Sigmoid colon (tissue), 4 donors: ENCODE measurements around the gene HSBP1L1.
A peak's percentile ranks its signal among the peaks of the same experiment; 100 is the strongest.

Experiments used
- POLR2AphosphoS5 ChIP-seq, 4 donors: sonication (generic); formaldehyde crosslinking; IDR thresholded peaks; one replicate each; pipeline ENCODE4 v1.6.1; 2017; ENCODE audit warnings: antibody characterized with exemption in 4 of 4
- TF ChIP-seq, protein P1 (sequence below), 4 experiments: fragments of 450-650 bp in 3 of 4; fragments of 200-600 bp in 1 of 4; IDR thresholded peaks; one replicate each; pipeline ENCODE4 v1.5.1; 2016 to 2019; ENCODE audit warnings: antibody characterized with exemption in 4 of 4, mild to moderate bottlenecking in 3 of 4, moderate library complexity in 2 of 4

DNA sequence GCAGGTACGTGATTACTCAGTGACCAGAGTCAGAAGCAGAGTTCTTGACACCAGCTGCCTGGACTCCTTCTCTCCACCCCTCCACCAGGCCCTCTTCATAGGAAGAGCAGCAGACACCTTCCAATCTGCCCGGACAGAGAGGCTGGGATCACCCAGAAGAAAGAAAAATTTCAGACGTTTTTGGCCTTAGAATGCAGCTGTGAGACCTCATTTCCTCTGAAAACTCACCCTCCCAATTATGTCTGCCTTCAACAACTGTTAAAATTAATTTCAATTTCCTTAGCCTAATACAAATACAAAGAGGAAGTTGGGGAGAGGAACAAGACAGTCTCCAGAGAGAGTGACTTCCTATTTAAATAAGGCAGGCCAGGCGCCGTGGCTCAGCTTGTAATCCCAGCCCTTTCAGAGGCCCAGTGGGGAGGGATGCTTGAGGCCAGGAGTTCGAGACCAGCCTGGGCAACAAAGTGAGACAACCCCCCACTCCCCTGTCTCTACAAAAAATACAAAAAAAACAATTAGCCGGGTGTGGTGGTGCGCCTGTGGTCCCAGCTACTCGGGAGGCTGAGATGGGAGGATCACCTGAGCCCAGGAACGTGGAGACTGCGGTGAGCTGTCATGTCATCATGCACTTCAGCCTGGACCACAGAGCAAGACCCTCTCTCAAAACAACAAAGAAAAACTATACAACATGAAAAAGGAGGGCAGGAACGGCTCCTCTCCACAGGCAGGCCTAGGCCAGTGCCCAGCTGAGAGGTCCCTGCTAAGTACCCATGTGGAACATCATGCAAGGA, 14.6 kb upstream of the HSBP1L1 start:
- TF ChIP-seq, protein P1, sequence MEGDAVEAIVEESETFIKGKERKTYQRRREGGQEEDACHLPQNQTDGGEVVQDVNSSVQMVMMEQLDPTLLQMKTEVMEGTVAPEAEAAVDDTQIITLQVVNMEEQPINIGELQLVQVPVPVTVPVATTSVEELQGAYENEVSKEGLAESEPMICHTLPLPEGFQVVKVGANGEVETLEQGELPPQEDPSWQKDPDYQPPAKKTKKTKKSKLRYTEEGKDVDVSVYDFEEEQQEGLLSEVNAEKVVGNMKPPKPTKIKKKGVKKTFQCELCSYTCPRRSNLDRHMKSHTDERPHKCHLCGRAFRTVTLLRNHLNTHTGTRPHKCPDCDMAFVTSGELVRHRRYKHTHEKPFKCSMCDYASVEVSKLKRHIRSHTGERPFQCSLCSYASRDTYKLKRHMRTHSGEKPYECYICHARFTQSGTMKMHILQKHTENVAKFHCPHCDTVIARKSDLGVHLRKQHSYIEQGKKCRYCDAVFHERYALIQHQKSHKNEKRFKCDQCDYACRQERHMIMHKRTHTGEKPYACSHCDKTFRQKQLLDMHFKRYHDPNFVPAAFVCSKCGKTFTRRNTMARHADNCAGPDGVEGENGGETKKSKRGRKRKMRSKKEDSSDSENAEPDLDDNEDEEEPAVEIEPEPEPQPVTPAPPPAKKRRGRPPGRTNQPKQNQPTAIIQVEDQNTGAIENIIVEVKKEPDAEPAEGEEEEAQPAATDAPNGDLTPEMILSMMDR (IDR thresholded peaks at IDR 0.05): no peak
- TF ChIP-seq POLR2AphosphoS5 (IDR thresholded peaks at IDR 0.05): peak in 1 of 4 donors; percentile 14
